M059J (cell line): ENCODE results near the gene NBEA. TPM values are rescaled to one million over a fixed set of nuclear protein-coding genes. Genes with fewer than 3 reads are reported as not detected.
A peak's percentile ranks its signal among the peaks of the same experiment; 100 is the strongest.
"Not testable (repeated sequence)": the region's sequence is repeated elsewhere in the genome, so short reads cannot be mapped to it uniquely, and the experiment has no call there.

ENCODE experiments used
- DNase-seq: peaks from one replicate; pipeline ENCODE4 v3.0.0-alpha.2; 2012; ENCODE audit warnings: low read depth
- total RNA-seq: library from RNA; depleted of rRNA; stranded (reverse); fragments of >200 nt; shearing (Covaris generic); gene quantifications from 2 replicates; pipeline ENCODE4 v1.2.3, GENCODE V29; 2014

Gene NBEA
- total RNA-seq, 1 experiment from 2014 or later: 6.4 TPM

DNA sequence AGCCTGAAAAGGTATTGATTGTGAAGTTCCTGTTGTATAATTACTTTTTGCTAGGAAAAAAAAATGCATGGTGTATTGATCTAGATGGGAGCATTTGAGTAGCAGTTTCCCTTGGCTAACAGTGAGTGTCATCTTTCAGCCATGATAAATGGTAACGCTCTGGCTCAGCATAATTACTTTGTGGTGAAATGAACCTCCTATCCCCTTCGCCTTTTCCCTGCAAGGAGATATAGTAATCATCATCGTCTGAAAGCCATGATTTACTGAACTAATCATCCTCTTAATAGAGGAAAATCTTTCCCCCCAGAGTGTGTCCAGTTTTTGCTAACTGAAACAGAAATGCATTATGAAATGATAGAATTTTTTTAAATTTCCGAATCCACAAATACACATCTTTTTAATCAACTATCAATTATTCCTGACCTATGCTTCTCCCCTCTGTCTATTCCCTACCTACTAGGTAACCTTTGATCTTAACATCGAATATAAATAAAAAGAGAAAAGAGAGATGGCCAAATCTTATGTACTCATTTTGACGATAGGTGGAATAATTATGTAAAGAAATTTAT lies 445.7 kb downstream of the NBEA start:
- DNase-seq: no peak

DNA sequence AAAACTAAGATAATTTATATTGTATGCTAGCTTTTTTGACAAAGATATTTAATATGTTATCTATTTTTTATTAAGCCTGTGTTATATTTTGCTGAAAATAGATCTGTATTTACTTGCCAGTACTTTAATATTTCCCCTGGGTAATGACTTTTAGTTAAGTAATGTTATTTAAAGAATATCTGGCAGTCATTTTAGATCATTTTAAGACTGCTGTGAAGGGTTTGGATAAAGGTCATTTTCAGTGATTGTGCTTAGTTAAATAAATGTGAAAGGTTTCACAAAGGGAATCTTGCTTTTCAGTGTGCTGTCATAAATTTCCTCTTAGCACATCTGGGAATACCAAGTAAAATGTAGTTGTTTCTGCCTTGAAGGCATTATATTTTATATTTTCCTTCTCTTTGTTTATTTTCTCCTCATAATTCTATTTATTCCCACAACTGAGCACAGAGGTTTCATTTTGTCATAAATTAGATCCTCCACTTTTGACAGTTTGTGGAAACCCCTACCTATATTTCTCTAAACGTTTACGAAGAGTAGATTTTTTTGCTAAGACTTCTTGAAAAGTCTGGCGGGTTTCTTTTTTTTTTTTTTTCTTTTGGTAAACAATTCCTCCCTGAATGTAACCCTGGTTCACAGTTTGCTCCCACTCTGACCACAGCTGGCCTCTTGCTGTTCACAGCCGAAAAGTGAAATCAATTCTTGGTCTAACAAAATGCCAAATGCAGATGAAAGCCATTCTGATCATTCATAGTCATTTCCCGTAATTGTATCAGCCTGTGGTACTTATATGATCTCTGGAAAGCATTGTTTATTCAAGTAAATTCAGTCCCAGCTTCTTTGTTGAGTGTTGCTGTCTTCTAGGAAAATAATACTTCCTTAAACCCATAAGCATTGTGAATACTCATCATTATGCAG lies 446.6 kb downstream of the NBEA start:
- peak; percentile 1 for DNase-seq

DNA sequence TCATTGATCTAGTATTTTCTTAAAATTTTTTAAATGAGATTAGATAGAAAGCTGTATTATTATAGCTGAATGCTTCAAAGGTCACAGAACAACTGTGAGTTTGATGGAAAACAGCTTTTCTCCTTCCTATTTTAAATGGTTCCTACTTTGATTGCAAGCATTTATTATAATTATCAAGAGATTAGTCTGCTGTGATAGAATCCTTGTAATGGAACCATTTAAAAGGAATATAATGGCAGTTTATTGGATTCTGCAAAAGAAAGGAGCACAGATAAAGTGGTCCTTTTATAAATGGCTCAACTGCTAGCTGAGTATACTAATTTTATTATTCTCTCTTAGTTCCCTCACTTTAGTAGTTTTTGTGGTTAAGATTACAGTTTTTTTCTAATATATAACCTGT lies 447.5 kb downstream of the NBEA start:
- no peak for DNase-seq

DNA sequence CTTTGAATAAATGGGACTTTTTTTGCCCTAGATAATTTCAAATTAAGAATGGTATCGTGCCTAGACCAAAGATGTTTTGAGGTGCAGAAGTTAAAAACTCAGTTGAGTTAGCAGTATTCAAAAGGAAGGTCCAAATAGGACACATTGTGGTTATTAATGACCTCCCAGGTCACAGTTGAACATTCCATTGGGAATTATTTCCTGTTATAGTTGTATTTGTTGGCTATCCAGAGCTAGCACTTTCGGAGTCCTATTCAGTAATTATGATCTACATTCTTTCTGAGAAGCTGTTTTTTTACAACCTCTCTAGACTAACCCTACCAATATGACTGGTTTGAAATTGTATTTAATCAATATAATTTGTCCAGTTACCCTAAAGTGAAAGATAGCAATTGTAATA lies 450.7 kb downstream of the NBEA start:
- no peak for DNase-seq

DNA sequence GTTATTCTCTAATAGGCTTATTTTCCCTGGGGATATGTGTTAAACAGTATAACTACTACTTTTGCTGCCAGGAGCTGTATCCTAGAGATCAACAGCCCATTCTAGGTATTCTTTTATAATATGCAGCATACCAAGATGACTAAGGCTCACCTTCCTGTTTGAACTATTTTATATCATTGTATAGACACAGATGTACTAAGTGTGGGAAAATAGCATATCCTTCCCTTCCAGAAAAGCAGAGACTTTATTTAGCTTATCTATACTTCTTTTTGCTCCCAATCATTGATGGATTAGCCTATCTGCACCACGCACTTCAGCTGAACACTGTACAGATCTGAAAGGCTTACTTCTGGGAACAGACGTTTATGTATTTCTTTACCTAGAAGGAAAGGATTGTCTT lies 451.8 kb downstream of the NBEA start:
- no peak for DNase-seq

DNA sequence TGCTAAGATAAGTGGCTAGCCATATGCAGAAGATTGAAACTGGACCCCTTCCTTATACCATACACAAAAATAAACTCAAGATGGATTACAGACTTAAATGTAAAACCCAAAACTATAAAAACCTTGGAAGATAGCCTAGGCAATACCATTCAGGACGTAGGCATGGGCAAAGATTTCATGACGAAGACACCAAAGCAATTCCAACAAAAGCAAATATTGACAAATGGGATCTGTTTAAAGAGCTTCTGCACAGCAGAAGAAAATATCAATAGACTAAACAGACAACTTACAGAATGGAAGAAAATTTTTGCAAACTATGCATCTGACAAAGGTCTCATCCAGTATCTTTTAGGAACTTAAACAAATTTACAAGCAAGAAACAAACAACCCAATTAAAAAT lies 466.2 kb downstream of the NBEA start:
- DNase-seq: not testable (repeated sequence)

DNA sequence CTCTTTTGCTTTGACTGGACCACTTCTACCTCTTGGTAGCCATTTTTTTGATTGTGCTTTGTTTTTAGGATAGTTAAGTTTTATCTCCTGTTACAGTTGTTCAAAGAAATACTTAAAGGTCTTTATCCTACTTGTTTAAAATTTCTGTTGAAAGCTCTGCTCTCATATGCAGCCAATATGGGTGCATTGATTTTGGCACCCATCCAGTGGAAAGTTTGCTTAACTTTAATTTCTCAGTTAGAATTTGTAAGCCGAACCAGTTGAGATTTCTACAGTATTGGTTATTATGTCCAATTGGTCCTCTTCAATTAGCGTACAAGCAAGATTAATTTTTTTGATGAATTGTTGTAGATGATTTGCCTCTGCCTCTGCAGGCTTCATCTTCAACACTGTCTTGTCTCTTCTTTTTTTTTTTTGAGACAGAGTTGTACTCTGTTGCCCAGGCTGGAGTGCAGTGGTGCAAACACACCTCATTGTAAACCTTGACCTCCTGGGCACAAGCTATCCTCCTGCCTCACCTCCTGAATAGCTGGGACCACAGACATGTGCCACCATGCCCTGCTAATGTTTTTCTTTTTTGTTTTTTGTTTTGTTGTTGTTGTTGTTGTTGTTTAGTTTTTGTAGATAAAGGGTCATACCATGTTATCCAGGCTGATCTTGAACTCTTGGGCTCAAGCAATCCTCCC lies 469.1 kb downstream of the NBEA start:
- no peak for DNase-seq

DNA sequence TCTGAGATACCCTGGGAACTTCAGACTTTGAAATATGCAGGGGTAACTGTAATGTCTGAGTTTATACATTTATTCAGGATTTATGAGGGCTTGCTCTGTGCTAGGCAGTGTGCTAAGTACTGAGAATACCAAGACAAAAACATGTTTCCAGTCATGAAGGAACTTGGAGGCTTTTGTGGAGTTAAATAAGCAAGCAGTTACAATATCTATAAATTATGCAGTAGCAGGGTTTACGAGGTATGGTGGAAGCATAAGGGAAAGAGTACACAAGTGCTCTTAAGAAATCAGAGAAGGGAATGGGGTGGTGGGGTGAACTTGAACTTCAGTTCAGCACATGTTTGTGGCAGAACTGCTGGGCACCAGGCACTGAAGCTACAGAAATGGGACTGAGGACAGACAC lies 506.4 kb downstream of the NBEA start:
- DNase-seq: no peak

DNA sequence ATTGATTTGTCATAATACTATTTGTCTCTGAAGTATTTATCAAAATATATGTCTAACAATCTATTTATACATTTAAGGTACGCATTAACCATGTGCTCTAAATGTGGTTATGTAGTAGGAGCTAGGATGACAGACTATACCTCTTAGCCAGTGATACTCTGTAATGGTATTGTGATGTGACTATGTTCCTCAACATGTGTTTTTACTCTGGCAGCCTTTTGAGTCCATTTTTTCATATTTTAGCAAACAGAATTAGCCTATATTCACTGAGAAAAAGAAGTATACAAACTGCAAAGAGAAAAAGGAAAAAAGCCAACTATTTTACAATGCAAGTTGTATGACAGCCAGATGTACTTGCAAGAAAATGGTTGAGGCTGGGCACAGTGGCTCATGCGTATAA lies 507.8 kb downstream of the NBEA start:
- DNase-seq: no peak

DNA sequence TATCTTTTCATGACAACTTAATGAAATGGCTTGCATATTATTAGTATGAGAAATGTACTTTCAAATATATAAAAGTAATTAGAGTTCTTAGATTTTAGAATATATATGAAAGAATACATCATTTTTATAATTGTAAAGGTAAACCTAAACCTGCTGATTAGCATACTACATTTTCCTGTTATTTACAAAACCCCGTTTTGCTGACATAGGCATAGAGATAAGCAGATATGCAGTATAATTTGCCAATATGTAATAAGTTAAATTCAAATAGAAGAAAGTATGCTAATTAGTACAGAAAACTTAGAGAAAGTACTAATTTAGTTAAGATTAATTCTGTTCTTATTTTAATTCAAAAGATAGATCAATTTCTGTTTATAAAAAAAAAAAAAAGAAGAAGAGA lies 513.0 kb downstream of the NBEA start:
- DNase-seq: no peak

DNA sequence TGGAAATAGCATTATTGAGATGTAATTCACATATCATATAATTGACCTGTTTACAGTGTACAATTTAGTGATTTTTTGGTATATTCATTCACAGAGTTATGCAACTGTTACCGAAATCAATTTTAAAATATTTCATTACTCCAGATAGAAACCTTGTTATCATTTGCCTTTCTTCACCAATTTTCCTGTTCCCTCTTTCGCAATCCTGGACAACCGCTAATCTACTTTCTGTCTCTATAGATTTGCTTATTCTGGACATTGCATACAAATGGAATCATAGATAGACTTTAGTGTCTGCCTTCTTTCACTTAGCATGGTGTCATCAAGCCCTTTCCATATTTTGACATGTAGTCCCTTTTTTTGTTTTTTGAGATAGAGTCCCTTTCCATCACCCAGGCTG lies 515.2 kb downstream of the NBEA start:
- DNase-seq: no peak

DNA sequence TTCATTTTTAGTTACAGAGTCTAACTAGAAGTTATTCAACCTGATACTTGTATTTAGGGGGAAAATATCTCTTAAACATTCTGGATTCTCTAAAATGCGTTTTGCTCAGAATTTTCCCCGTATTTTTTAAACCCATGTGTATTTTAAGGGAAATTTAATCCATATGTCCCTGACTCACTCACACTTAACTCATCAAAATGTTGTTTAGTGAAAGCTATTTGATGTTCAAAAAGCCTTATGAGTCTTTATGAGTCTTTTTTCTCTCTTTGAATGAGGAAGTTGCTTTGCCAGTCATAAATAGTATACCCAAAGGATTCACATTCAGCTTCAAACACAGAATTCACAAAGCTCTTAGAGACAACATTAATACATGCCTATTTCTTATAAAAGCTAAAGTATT lies 518.0 kb downstream of the NBEA start:
- DNase-seq: no peak

DNA sequence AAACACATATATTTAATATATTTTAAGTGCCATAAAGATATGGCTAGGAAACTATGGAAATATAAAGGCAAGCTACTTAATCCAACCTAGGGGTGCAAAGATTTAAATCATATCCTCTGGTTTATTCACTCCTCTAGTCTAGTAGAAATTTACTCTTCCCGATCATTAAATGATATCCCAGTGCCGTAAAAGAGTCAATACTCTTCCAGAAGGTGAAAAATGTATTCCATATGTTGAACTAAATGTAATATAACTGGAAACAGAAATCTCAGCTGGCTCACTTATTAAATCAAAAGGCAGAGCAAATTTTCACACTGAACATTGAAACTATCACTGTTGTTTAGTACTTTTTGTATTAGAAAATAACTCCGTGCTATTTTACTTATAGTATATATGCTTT lies 523.3 kb downstream of the NBEA start:
- no peak for DNase-seq

DNA sequence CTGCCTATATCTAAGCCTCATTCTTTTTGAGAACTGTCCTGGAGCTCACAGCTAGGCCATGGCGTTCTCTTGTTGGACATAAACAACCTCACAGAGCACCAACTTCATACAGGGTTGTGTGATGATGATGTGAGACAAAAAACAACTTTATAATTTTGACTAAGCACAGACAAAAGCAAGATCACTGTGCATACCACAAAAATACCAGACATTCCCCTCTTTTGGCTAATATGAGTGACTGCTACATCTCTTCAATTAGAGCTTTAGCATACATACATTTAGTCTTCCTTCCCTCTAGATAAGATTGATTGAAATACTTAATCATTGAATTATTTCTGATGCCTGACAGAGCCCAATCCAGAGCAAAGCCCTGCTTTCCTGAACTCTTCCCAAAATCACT lies 526.1 kb downstream of the NBEA start:
- no peak for DNase-seq

DNA sequence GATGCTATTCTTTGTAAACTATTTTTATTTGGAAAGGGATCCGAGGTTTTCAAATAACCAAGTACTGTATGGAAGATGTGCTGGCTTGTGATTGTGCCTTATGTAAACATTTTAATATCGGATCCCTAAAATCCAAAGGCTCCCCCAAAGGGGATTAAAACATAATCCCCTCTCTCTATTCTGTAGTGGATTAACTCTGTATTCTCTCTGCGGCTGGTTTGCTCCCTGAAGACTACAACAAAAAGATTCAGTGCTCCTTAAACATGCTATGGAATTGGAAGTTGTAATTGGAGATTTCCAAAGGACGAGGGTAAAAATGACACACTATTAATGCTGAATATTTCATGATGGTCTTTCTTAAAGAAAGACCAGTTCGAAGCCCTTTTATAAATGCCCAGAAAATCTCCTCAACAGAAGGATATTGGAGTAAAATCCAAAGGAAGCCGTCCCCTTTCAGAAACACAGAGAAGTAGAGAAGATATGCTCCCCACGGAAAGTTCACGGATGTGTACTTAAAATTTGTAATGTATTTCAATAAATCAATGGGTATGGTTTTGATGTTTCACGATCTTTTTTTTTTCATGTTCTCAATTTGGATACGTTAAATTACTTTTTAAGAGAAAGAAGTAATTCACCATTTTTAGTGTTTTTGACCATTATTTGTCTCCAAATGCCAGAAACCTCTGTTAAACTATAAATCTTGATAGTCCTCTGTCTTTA lies 527.9 kb downstream of the NBEA start:
- no peak for DNase-seq

DNA sequence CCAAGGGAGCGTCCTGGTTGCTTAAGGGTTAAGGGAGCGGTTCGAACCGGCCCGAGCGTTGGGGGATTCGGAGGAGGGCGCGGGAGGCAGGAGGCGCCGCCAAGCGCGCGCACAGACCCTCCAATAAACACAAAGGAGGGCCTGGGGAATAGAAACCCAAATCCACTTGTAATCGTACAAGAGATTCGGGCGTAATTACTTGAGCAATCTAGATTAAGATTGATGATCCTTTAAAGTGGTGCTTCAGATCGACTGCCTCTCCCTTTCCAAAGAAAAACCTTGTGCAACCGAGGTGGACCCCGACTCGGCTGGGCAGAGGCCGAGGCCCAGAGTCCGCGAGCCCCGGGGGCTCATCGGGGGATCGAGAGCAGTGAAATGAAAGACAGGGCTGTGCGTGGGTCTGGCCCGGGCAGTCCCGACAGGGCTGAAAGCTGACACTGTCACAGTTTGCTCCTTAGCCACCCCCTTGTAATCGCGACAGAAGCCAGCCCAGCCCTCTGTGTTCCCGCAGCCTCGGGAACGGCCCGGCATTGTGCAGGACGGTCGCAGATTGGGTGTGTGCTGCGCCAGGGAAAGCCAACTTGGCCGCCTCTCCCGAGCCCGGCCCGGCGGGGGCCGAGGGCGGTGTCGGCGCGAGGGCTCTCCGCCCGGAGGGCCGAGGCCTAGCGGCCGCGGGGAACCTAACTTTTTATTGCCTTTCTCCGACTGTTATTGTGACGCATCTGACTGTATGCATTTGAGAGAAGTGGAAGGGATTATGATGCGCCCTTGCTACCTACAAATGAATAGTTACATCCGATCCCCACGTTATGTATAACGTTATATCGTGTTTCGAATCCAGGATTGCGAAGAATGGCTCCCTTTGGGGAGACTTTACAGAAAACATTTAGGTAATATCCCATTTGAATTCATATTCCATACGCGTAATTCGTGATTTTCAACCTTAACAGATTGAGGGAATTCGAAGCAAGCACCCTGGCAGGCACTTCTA lies 528.9 kb downstream of the NBEA start:
- peak; percentile 13 for DNase-seq

DNA sequence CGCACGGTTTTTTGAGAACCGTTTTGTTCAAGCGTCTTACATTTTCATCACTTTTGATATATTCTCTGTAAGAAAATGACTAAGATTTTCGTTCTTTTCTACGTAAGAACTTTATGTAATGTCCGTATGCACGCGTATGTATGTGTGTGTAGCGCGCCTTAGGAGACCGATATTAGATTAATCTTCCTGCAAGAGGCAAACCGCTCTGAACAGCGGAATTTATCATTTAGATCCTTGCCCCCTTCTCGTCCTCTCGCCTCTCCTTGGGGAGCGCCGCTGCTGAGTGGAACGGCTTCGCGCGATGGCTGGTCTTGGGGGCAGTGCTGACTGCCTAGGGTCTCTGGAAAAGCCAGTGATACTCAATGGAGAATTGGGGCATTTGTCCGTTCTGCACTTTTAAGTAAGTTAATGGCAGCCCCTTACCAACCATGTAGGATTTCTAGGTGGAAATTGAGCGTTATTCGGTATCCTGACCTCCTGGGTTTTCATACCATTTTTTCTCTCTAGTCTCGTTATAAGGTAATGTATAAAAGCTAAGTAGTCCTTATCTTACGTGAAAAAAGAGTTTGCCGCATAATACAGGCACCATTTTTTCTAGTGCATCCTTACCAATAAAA lies 529.7 kb downstream of the NBEA start:
- DNase-seq: no peak

DNA sequence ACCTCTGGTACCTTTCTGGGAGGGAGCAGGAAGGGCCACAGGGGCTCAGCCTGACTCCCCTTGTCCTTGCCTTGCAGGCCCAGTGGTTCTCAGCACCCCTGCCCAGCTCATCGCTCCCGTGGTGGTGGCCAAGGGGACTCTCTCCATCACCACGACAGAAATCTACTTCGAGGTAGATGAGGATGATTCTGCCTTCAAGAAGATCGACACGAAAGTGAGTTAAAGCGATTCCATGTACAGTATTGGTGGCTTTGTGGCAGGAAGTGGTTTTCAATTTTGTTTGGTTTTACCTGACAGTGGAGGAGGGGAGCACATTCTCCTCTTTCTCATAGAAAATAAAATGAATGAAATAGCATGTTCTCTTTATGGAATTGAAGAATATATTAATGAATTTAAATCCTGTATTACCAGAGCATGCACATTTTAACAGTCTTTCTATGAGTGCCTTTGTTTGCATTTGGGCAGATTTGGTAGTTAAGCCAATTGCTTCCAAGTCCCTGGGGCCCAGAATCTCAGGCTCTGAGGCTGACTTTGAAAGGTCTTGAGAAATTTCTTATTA lies 530.3 kb downstream of the NBEA start:
- no peak for DNase-seq

DNA sequence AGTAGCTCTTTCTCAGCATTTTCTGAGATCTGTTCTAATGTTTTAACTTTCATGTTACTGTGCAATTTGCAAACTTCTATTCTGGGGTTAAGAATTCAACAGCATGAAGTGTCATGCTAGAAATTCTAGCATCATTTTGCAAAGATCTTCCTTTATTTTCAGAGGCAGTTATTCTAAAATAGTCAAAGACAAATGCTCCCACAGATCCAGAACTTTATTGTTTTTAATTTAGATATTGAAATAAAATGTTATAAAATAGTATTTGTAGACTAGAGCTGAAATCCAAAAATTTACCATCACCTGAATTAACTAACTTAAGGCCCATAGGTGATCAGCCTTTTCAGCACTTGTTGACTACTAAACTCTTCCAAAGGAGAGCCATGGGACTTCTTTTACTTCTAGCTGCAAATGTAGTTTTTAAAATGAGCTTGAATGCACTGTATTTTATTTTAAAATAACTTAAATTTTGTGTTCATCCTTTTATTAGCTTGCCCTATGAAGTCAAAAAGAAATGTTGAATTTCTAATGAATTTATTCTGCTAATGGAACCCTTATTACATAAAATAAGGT lies 531.2 kb downstream of the NBEA start:
- DNase-seq: no peak

DNA sequence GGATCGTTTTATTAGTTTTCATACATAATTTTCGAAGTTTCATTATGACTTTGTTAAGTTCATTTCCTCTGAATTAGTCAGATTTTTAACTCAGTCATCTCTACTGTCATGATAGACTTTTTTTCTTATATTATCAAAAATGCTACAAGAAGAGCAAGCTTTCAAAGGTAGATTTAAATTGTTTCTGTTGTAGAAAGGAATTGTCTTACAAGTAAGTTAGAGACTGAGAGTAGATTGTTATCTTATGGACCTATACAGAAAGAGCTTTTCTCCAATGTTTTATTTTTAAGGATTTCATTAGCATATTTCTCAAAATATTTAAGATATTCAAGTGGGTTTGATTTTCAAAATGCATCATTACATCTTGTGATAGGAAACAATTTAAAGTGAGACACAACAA lies 531.7 kb downstream of the NBEA start:
- no peak for DNase-seq
